ENCODE data around the gene SHH. TPM values are rescaled to one million over a fixed set of nuclear protein-coding genes. Genes with fewer than 3 reads are reported as not detected.

Gene SHH
- not detected for total RNA-seq
- long read RNA-seq, donor 1, result 0 reads
- long read RNA-seq, donor 2, result 0 reads

GRCh38 chr7:155811895-155812761 is at the start of gene SHH:
SHH (minus strand) TSS chr7:155812463; CDS start chr7:155812122, 341 bp downstream.
- DNase-seq (ENCODE audit: low spot score), result no peak
- intact Hi-C loops (cut with DNase I), result loop anchor here in 1 of 2 donors (10.0 kb wide), 1 partner anchor 663 kb away; no protein-coding TSS in a partner anchor

GRCh38 chr7:155861480-155861868 is 49.2 kb upstream of the SHH start:
- DNase-seq (ENCODE audit: low spot score), result no peak
- intact Hi-C loops (cut with DNase I), result no loop called here

- intact Hi-C loops (cut with DNase I), result no loop called here
- peak; percentile 78 for DNase-seq (ENCODE audit: low spot score)
Measured at GRCh38 chr7:155860840-155861479, 48.7 kb upstream of the SHH start.

GRCh38 chr7:155860461-155860839 is 48.2 kb upstream of the SHH start:
- no peak for DNase-seq (ENCODE audit: low spot score)
- intact Hi-C loops (cut with DNase I), result no loop called here

GRCh38 chr7:155858521-155859061 is 46.3 kb upstream of the SHH start:
- intact Hi-C loops (cut with DNase I), result no loop called here

GRCh38 chr7:155857141-155857540 is 44.9 kb upstream of the SHH start:
- DNase-seq (ENCODE audit: low spot score), result no peak
- intact Hi-C loops (cut with DNase I), result no loop called here

More at GRCh38 chr7:155858521-155859061, 46.3 kb upstream of the SHH start:
- peak; percentile 28 for DNase-seq (ENCODE audit: low spot score)

- DNase-seq (ENCODE audit: low spot score), result peak; percentile 26
- intact Hi-C loops (cut with DNase I), result no loop called here
Measured at GRCh38 chr7:155856656-155857055, 44.4 kb upstream of the SHH start.

GRCh38 chr7:155852426-155853301 is 40.4 kb upstream of the SHH start:
- intact Hi-C loops (cut with DNase I), result no loop called here
- DNase-seq (ENCODE audit: low spot score), result peak; percentile 48

- peak; percentile 69 for DNase-seq (ENCODE audit: low spot score)
- intact Hi-C loops (cut with DNase I), result no loop called here
Measured at GRCh38 chr7:155851892-155852291, 39.6 kb upstream of the SHH start.

- intact Hi-C loops (cut with DNase I), result no loop called here
- DNase-seq (ENCODE audit: low spot score), result peak; percentile 61
Measured at GRCh38 chr7:155850766-155851678, 38.8 kb upstream of the SHH start.

GRCh38 chr7:155850001-155850436 is 37.8 kb upstream of the SHH start:
- peak; percentile 66 for DNase-seq (ENCODE audit: low spot score)
- intact Hi-C loops (cut with DNase I), result no loop called here

GRCh38 chr7:155848691-155849669 is 36.7 kb upstream of the SHH start:
- intact Hi-C loops (cut with DNase I), result no loop called here
- peak; percentile 35 for DNase-seq (ENCODE audit: low spot score)

- intact Hi-C loops (cut with DNase I), result no loop called here
- DNase-seq (ENCODE audit: low spot score), result peak; percentile 55
Measured at GRCh38 chr7:155847821-155848435, 35.7 kb upstream of the SHH start.

- intact Hi-C loops (cut with DNase I), result no loop called here
- DNase-seq (ENCODE audit: low spot score), result peak; percentile 50
Measured at GRCh38 chr7:155846936-155847335, 34.7 kb upstream of the SHH start.

- intact Hi-C loops (cut with DNase I), result no loop called here
- DNase-seq (ENCODE audit: low spot score), result peak; percentile 29
Measured at GRCh38 chr7:155846156-155846555, 33.9 kb upstream of the SHH start.

GRCh38 chr7:155845226-155845625 is 33.0 kb upstream of the SHH start:
- DNase-seq (ENCODE audit: low spot score), result peak; percentile 57
- intact Hi-C loops (cut with DNase I), result no loop called here

GRCh38 chr7:155844526-155844925 is 32.3 kb upstream of the SHH start:
- DNase-seq (ENCODE audit: low spot score), result peak; percentile 49
- intact Hi-C loops (cut with DNase I), result no loop called here

All from posterior vena cava (tissue), 2 donors.